ENCODE measurements around the gene CTPS1.

CTPS1 gene

GRCh38 chr1:40966417-40966816, 13.1 kb upstream of the CTPS1 start:
- no peak for DNase-seq (ENCODE audit: low spot score)

GRCh38 chr1:40969445-40969844, 10.1 kb upstream of the CTPS1 start:
- DNase-seq (ENCODE audit: low spot score): no peak

- no peak for DNase-seq (ENCODE audit: low spot score)
These were observed 7.5 kb upstream of the CTPS1 start for GRCh38 chr1:40971966-40972365.

- DNase-seq (ENCODE audit: low spot score): no peak
These were observed 5.6 kb upstream of the CTPS1 start for GRCh38 chr1:40973912-40974311.

GRCh38 chr1:40974945-40975344, 4.6 kb upstream of the CTPS1 start:
- DNase-seq (ENCODE audit: low spot score): no peak

GRCh38 chr1:40976952-40977690, 2.4 kb upstream of the CTPS1 start:
- no peak for DNase-seq (ENCODE audit: low spot score)

GRCh38 chr1:40977716-40978115, 1.8 kb upstream of the CTPS1 start:
- DNase-seq (ENCODE audit: low spot score): no peak

GRCh38 chr1:40978886-40979240, 633 bp upstream of the CTPS1 start:
- no peak for DNase-seq (ENCODE audit: low spot score)

- no peak for DNase-seq (ENCODE audit: low spot score)
These were observed 564 bp downstream of the CTPS1 start for GRCh38 chr1:40980068-40980452.

GRCh38 chr1:40980453-40981121, 1.1 kb downstream of the CTPS1 start:
- no peak for DNase-seq (ENCODE audit: low spot score)

- DNase-seq (ENCODE audit: low spot score): no peak
These were observed 2.4 kb downstream of the CTPS1 start for GRCh38 chr1:40981691-40982448.

- no peak for DNase-seq (ENCODE audit: low spot score)
These were observed 3.2 kb downstream of the CTPS1 start for GRCh38 chr1:40982721-40983120.

- no peak for DNase-seq (ENCODE audit: low spot score)
These were observed 3.8 kb downstream of the CTPS1 start for GRCh38 chr1:40983286-40983685.

GRCh38 chr1:40984066-40984465, 4.6 kb downstream of the CTPS1 start:
- no peak for DNase-seq (ENCODE audit: low spot score)

- no peak for DNase-seq (ENCODE audit: low spot score)
These were observed 5.0 kb downstream of the CTPS1 start for GRCh38 chr1:40984531-40984930.

GRCh38 chr1:40985161-40985560, 5.7 kb downstream of the CTPS1 start:
- no peak for DNase-seq (ENCODE audit: low spot score)

- DNase-seq (ENCODE audit: low spot score): no peak
These were observed 6.4 kb downstream of the CTPS1 start for GRCh38 chr1:40985875-40986274.

GRCh38 chr1:40986328-40986783, 6.9 kb downstream of the CTPS1 start:
- no peak for DNase-seq (ENCODE audit: low spot score)

GRCh38 chr1:40986956-40987355, 7.5 kb downstream of the CTPS1 start:
- DNase-seq (ENCODE audit: low spot score): no peak

GRCh38 chr1:40987439-40988276, 8.2 kb downstream of the CTPS1 start:
- no peak for DNase-seq (ENCODE audit: low spot score)

- DNase-seq (ENCODE audit: low spot score): no peak
These were observed 8.8 kb downstream of the CTPS1 start for GRCh38 chr1:40988280-40988679.

- no peak for DNase-seq (ENCODE audit: low spot score)
These were observed 9.6 kb downstream of the CTPS1 start for GRCh38 chr1:40989066-40989465.
